Measurements from ENCODE around the gene UBE2QL1. TPM values are rescaled to one million over a fixed set of nuclear protein-coding genes. Genes with fewer than 3 reads are reported as not detected.

Gene UBE2QL1
- total RNA-seq, 1 experiment from 2014 or later = 0.11 TPM

- no peaks in the 10 kb centered on the region for H4K20me1 ChIP-seq (ENCODE audit: control insufficient read depth, insufficient read depth, insufficient read length)
- H2BK15ac ChIP-seq (ENCODE audit: low read depth, low read length) = no peak overlapping the region
- H3K4ac ChIP-seq (ENCODE audit: low read depth, low read length) = no peak overlapping the region
- H3K14ac ChIP-seq (ENCODE audit: insufficient read depth, low read length) = no peak overlapping the region; the same call in 1 of the 2 replicates
- no peak overlapping the region for H3K4me3 Mint-ChIP-seq
- no peaks in the 10 kb centered on the region for H3K36me3 Mint-ChIP-seq (ENCODE audit: insufficient read depth in 1 of 3, low read depth in 3 of 3)
- WGBS (ENCODE audit: extremely low coverage, insufficient read length, low lambda C conversion rate) = no CpG with 5 or more reads among the region's 5 CpGs
- no peak overlapping the region for H2AK5ac ChIP-seq (ENCODE audit: insufficient read length, low read length)
- H3K79me1 ChIP-seq (ENCODE audit: insufficient read depth, low read depth, low read length, poor library complexity, severe bottlenecking) = no peaks in the 10 kb centered on the region
- H2BK120ac ChIP-seq (ENCODE audit: low read depth, low read length, poor library complexity, severe bottlenecking) = no peak overlapping the region
- no peaks in the 10 kb centered on the region for H3K9me3 Mint-ChIP-seq
- H2AFZ ChIP-seq (ENCODE audit: low read length) = no peak overlapping the region
- no peaks in the 10 kb centered on the region; the same call in 1 of the 2 replicates for H3K27me3 ChIP-seq (ENCODE audit: insufficient read depth, low read length)
- no peak overlapping the region for H4K5ac ChIP-seq (ENCODE audit: insufficient read length, low read depth, low read length)
- no peak overlapping the region for H2BK20ac ChIP-seq (ENCODE audit: low read depth, low read length, poor library complexity, severe bottlenecking)
- no peaks in the 10 kb centered on the region for H3K79me2 ChIP-seq (ENCODE audit: insufficient read depth, low read length)
- no peak overlapping the region for H3K9ac ChIP-seq (ENCODE audit: extremely low read depth, insufficient read length, low read length)
- H3K23me2 ChIP-seq (ENCODE audit: insufficient read length, low read depth, low read length, poor library complexity, severe bottlenecking) = no peaks in the 10 kb centered on the region
- no peak overlapping the region for H3K27ac ChIP-seq (ENCODE audit: insufficient read length, low read depth, low read length)
- no peak for TF ChIP-seq CTCF (conservative IDR thresholded peaks at IDR 0.05)
- peaks cover 6% of the 10 kb centered on the region for H3K4me1 ChIP-seq (ENCODE audit: insufficient read depth, low read length)
- no peak overlapping the region for H3K23ac ChIP-seq (ENCODE audit: insufficient read length, low read depth, low read length)
- no peak overlapping the region for H3K56ac ChIP-seq (ENCODE audit: insufficient read length, low read depth, low read length)
- no peak overlapping the region for H3K27ac Mint-ChIP-seq
- no peak overlapping the region for H3K18ac ChIP-seq (ENCODE audit: insufficient read length, low read depth, low read length)
- no peaks in the 10 kb centered on the region for H3K9me3 ChIP-seq (ENCODE audit: control insufficient read depth, low read depth, low read length)
- H4K91ac ChIP-seq (ENCODE audit: insufficient read length, low read depth, low read length) = no peak overlapping the region
- H3K4me2 ChIP-seq (ENCODE audit: insufficient read depth, insufficient read length, low read length) = no peak overlapping the region
- no peak overlapping the region for H2BK5ac ChIP-seq (ENCODE audit: insufficient read length, low read length)
- peaks cover 14 to 16% of the 10 kb centered on the region in 2 experiments for H3K4me1 Mint-ChIP-seq
- DNase-seq = no peak
- no peak overlapping the region for H2BK12ac ChIP-seq (ENCODE audit: insufficient read length, low read depth, low read length)
- H3T11ph ChIP-seq (ENCODE audit: low read length) = no peak overlapping the region
- H4K8ac ChIP-seq (replicated peaks; ENCODE audit: insufficient read length, low read depth, low read length) = no peak overlapping the region
- peaks cover 55% of the 10 kb centered on the region for H3K27me3 Mint-ChIP-seq (ENCODE audit: low read depth)
Observed at GRCh38 chr5:6494939-6495338, 46.3 kb downstream of the UBE2QL1 start.
